WTC11 (cell line): ENCODE data around the gene MIEF1. TPM values are rescaled to one million over a fixed set of nuclear protein-coding genes. Genes with fewer than 3 reads are reported as not detected.

Experiments
- ATAC-seq: fragments of 200-7000 bp; cut with Tn5 transposase; 2 replicates; pipeline ENCODE4 v1.10.0; 2021; ENCODE audit warnings: mild to moderate bottlenecking, moderate library complexity
- CTCF ChIA-PET: fragments of 300-600 bp; sonication (Branson Sonifier 250); formaldehyde crosslinking; loops from one replicate; lab custom pipeline; 2021; ENCODE audit warnings: antibody characterized with exemption; lab: Charles Lee
- POLR2A ChIA-PET: fragments of 350-600 bp; sonication (Branson Sonifier 250); formaldehyde crosslinking; loops from one replicate; lab custom pipeline; 2021; ENCODE audit warnings: antibody characterized with exemption; lab: Charles Lee
- DNase-seq: peaks from one replicate; pipeline ENCODE4 v3.0.0; 2021; ENCODE audit warnings: low spot score
- H3K27ac Mint-ChIP-seq: 2 replicates; pipeline ENCODE4 v1.8.0; 2021; ENCODE audit warnings: mixed read lengths
- H3K27me3 Mint-ChIP-seq: 2 replicates; pipeline ENCODE4 v1.8.0; 2021; ENCODE audit warnings: low read depth, mild to moderate bottlenecking, moderate library complexity, mixed read lengths
- H3K36me3 Mint-ChIP-seq: 2 replicates; pipeline ENCODE4 v1.8.0; 2021; ENCODE audit warnings: mixed read lengths
- H3K4me1 Mint-ChIP-seq: 2 replicates; pipeline ENCODE4 v1.8.0; 2022; ENCODE audit warnings: mixed read lengths
- H3K4me3 Mint-ChIP-seq: 2 replicates; pipeline ENCODE4 v1.8.0; 2021; ENCODE audit warnings: mild to moderate bottlenecking, moderate library complexity, mixed read lengths
- H3K9me3 Mint-ChIP-seq: 2 replicates; pipeline ENCODE4 v1.8.0; 2021; ENCODE audit warnings: mixed read lengths
- AFF4 ChIP-seq: sonication (generic); formaldehyde crosslinking; IDR thresholded peaks from 2 replicates; pipeline ENCODE4 v1.8.1; 2023; ENCODE audit warnings: mild to moderate bottlenecking, missing genetic modification reagents, borderline replicate concordance
- CDX4 ChIP-seq: fragments of 250-450 bp; sonication (Bioruptor Pico); IDR thresholded peaks from 2 replicates; pipeline ENCODE4 v1.9.0; 2021; ENCODE audit warnings: moderate library complexity, mild to moderate bottlenecking, inconsistent platforms, borderline replicate concordance
- CREM ChIP-seq: sonication (generic); formaldehyde crosslinking; IDR thresholded peaks from 2 replicates; pipeline ENCODE4 v1.8.1; 2022; ENCODE audit warnings: mild to moderate bottlenecking, missing genetic modification reagents, moderate library complexity
- E2F4 ChIP-seq: sonication (generic); formaldehyde crosslinking; IDR thresholded peaks from 2 replicates; pipeline ENCODE4 v1.8.1; 2022; ENCODE audit warnings: low read depth, mild to moderate bottlenecking, moderate library complexity, missing genetic modification reagents, borderline replicate concordance
- ERG ChIP-seq: fragments of 250-450 bp; sonication (Bioruptor Pico); IDR thresholded peaks from 2 replicates; pipeline ENCODE4 v1.8.0; 2021; ENCODE audit warnings: mild to moderate bottlenecking
- ETV6 ChIP-seq: sonication (generic); formaldehyde crosslinking; IDR thresholded peaks from 2 replicates; pipeline ENCODE4 v1.8.1; 2022; ENCODE audit warnings: mild to moderate bottlenecking, missing genetic modification reagents
- FOXP1 ChIP-seq: sonication (generic); formaldehyde crosslinking; IDR thresholded peaks from 2 replicates; pipeline ENCODE4 v1.8.0; 2022; ENCODE audit warnings: missing genetic modification reagents, mild to moderate bottlenecking, moderate library complexity, borderline replicate concordance
- HMGA2 ChIP-seq: fragments of 250-450 bp; sonication (Bioruptor Pico); IDR thresholded peaks from 2 replicates; pipeline ENCODE4 v1.4.0; 2021; ENCODE audit warnings: mild to moderate bottlenecking, moderate library complexity
- JUN ChIP-seq: sonication (generic); formaldehyde crosslinking; IDR thresholded peaks from 2 replicates; pipeline ENCODE4 v1.8.0; 2023; ENCODE audit warnings: mild to moderate bottlenecking, missing genetic modification reagents
- NFYB ChIP-seq: sonication (generic); formaldehyde crosslinking; conservative IDR thresholded peaks from 2 replicates; pipeline ENCODE4 v1.8.0; 2022; ENCODE audit warnings: low read depth, missing genetic modification reagents
- OVOL2 ChIP-seq: fragments of 250-450 bp; sonication (Bioruptor Pico); IDR thresholded peaks from 2 replicates; pipeline ENCODE4 v1.9.0; 2021; ENCODE audit warnings: mild to moderate bottlenecking, borderline replicate concordance
- RELA ChIP-seq: sonication (generic); formaldehyde crosslinking; IDR thresholded peaks from 2 replicates; pipeline ENCODE4 v1.8.1; 2022; ENCODE audit warnings: missing genetic modification reagents, mild to moderate bottlenecking, borderline replicate concordance
- SP1 ChIP-seq: sonication (generic); formaldehyde crosslinking; conservative IDR thresholded peaks from 2 replicates; pipeline ENCODE4 v1.8.1; 2022; ENCODE audit warnings: missing genetic modification reagents
- TCF7 ChIP-seq: sonication (generic); formaldehyde crosslinking; IDR thresholded peaks from 2 replicates; pipeline ENCODE4 v1.8.0; 2022; ENCODE audit warnings: mild to moderate bottlenecking, low read depth, missing genetic modification reagents, moderate library complexity
- TEAD1 ChIP-seq: sonication (generic); formaldehyde crosslinking; IDR thresholded peaks from 2 replicates; pipeline ENCODE4 v1.8.0; 2022; ENCODE audit warnings: mild to moderate bottlenecking, missing genetic modification reagents
- TEAD4 ChIP-seq: sonication (generic); formaldehyde crosslinking; IDR thresholded peaks from 2 replicates; pipeline ENCODE4 v1.8.0; 2022; ENCODE audit warnings: mild to moderate bottlenecking, missing genetic modification reagents
- ZNF219 ChIP-seq: sonication (generic); formaldehyde crosslinking; IDR thresholded peaks from 2 replicates; pipeline ENCODE4 v1.8.0; 2023; ENCODE audit warnings: missing genetic modification reagents, mild to moderate bottlenecking, borderline replicate concordance
- ZNF263 ChIP-seq: sonication (generic); formaldehyde crosslinking; IDR thresholded peaks from 2 replicates; pipeline ENCODE4 v1.8.1; 2022; ENCODE audit warnings: low read depth, mild to moderate bottlenecking, moderate library complexity, missing genetic modification reagents
- ZNF281 ChIP-seq: sonication (generic); formaldehyde crosslinking; IDR thresholded peaks from 2 replicates; pipeline ENCODE4 v1.8.0; 2023; ENCODE audit warnings: mild to moderate bottlenecking, missing genetic modification reagents
- ZNF416 ChIP-seq: fragments of 250-450 bp; sonication (Bioruptor Pico); IDR thresholded peaks from 2 replicates; pipeline ENCODE4 v1.9.0; 2021; ENCODE audit warnings: mild to moderate bottlenecking, inconsistent platforms
- total RNA-seq: library from RNA; stranded (reverse); gene quantifications from 3 replicates; pipeline ENCODE4 v1.2.3, GENCODE V29; 2021

MIEF1 gene
- total RNA-seq, 1 experiment from 2014 or later = 38.7 TPM

- TF ChIP-seq ERG (CRISPR knock-in tag) = no peak
- no peak for TF ChIP-seq OVOL2 (CRISPR knock-in tag)
These were observed 57.5 kb downstream of the MIEF1 start (continued) for GRCh38 chr22:39559456-39560105.

GRCh38 chr22:39560127-39560526 lies 58.0 kb downstream of the MIEF1 start:
- Mint-ChIP-seq H3K27ac (no peak overlapping the region), H3K4me1 (peaks cover 7% of the 10 kb centered on the region), H3K36me3 (no peaks in the 10 kb centered on the region), H3K27me3 (peaks cover 47% of the 10 kb centered on the region), H3K4me3 (no peak overlapping the region), H3K9me3 (peaks cover under 1% of the 10 kb centered on the region; the same call in 1 of the 2 replicates)
- ATAC-seq (no peak), DNase-seq (no peak)
- TF ChIP-seq JUN (CRISPR knock-in tag) (no peak), ZNF219 (CRISPR knock-in tag) (no peak), E2F4 (CRISPR knock-in tag) (no peak), ETV6 (no peak), ZNF263 (CRISPR knock-in tag) (no peak), FOXP1 (CRISPR knock-in tag) (0 out of 2 replicates have a peak, but pooled peaks have one; percentile 23)
- ChIA-PET POLR2A (interaction anchor here (1.1 kb wide), 1 partner anchor 16 kb away, joined by 3 read pairs; no protein-coding TSS in a partner anchor), CTCF (interaction anchor here (0.6 to 2.6 kb wide), 25 partner anchors 9 to 485 kb away, joined by 3 to 24 read pairs (median 4); no protein-coding TSS in a partner anchor)

GRCh38 chr22:39562839-39563489 lies 60.9 kb downstream of the MIEF1 start:
- Mint-ChIP-seq H3K27ac (no peak overlapping the region), H3K9me3 (peaks cover 10% of the 10 kb centered on the region), H3K36me3 (no peaks in the 10 kb centered on the region), H3K27me3 (peaks cover 23% of the 10 kb centered on the region), H3K4me3 (no peak overlapping the region), H3K4me1 (peaks cover 3% of the 10 kb centered on the region; the same call in 1 of the 2 replicates)
- no peak for DNase-seq
- no peak for ATAC-seq
- ChIA-PET CTCF (interaction anchor here (1.0 to 2.1 kb wide), 4 partner anchors 11 to 62 kb away, joined by 3 to 6 read pairs (median 4); no protein-coding TSS in a partner anchor), POLR2A (no interaction called here)
- TF ChIP-seq ZNF263 (CRISPR knock-in tag) (no peak), TCF7 (CRISPR knock-in tag) (no peak), RELA (no peak), SP1 (CRISPR knock-in tag) (no peak), NFYB (no peak), HMGA2 (CRISPR knock-in tag) (no peak), AFF4 (CRISPR knock-in tag) (no peak), ZNF416 (no peak), CDX4 (CRISPR knock-in tag) (no peak), CREM (CRISPR knock-in tag) (no peak), TEAD1 (CRISPR knock-in tag) (no peak), ZNF281 (no peak), TEAD4 (CRISPR knock-in tag) (no peak)
